Thyroid gland (tissue), 4 donors: ENCODE results near the gene CORO1C.

Experiments used
- CTCF ChIP-seq, 6 experiments: fragments of 200-600 bp in 3 of 6; fragments of 450-650 bp in 3 of 6; sonication (generic) in 3 of 6; IDR thresholded peaks; one replicate each; pipeline ENCODE4 v1.5.1; 2016 to 2019; ENCODE audit warnings: antibody characterized with exemption in 6 of 6, mild to moderate bottlenecking in 2 of 6, inconsistent platforms in 1 of 6, moderate library complexity in 1 of 6
- POLR2A ChIP-seq, 2 donors: fragments of 450-650 bp; IDR thresholded peaks; one replicate each; pipeline ENCODE4 v1.6.1; 2017; ENCODE audit warnings: antibody characterized with exemption in 2 of 2, mild to moderate bottlenecking in 2 of 2, moderate library complexity in 1 of 2

- TF ChIP-seq CTCF (IDR thresholded peaks at IDR 0.05) (no peak), POLR2A (IDR thresholded peaks at IDR 0.05) (no peak)
Observed at GRCh38 chr12:108635997-108636808, 95.1 kb downstream of the CORO1C start.
